Fibroblast of lung (primary cell): ENCODE results near the gene ATXN1L.

Experiments used
- EZH2 ChIP-seq: IDR thresholded peaks from 2 replicates; pipeline ENCODE4 v1.5.1; 2012; ENCODE audit warnings: low read length, control low read depth, mild to moderate bottlenecking; ENCODE audit errors: missing control alignments
- TF ChIP-seq, protein P1 (sequence below), 2 donors: IDR thresholded peaks in 1 of 2; conservative IDR thresholded peaks in 1 of 2; 1 replicate in 1 of 2; 2 replicates in 1 of 2; pipeline ENCODE4 v1.5.1; 2011 to 2012; ENCODE audit warnings: low read length in 2 of 2, control low read depth in 1 of 2, inconsistent platforms in 1 of 2, low read depth in 1 of 2, mild to moderate bottlenecking in 1 of 2

DNA sequence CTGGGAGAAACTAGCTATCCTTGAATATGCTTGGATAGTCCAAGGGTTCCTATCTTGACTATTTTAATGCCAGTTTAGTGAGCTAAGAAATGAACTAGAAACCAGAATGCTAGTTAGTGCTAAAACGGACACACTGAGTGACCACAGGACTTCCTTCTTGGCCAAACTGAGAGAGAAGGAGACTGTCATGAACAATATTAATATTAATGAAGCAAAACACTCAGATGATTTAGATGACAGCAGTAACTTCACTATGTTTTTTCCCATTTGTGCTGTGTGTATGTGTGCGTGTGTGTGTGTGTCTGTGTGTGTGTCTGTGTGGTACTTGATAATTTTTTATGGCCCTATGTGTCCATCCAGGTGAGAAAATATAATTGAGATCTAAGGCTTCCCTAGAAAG lies 2.2 kb upstream of the ATXN1L start:
- TF ChIP-seq, protein P1, sequence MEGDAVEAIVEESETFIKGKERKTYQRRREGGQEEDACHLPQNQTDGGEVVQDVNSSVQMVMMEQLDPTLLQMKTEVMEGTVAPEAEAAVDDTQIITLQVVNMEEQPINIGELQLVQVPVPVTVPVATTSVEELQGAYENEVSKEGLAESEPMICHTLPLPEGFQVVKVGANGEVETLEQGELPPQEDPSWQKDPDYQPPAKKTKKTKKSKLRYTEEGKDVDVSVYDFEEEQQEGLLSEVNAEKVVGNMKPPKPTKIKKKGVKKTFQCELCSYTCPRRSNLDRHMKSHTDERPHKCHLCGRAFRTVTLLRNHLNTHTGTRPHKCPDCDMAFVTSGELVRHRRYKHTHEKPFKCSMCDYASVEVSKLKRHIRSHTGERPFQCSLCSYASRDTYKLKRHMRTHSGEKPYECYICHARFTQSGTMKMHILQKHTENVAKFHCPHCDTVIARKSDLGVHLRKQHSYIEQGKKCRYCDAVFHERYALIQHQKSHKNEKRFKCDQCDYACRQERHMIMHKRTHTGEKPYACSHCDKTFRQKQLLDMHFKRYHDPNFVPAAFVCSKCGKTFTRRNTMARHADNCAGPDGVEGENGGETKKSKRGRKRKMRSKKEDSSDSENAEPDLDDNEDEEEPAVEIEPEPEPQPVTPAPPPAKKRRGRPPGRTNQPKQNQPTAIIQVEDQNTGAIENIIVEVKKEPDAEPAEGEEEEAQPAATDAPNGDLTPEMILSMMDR (conservative IDR thresholded peaks at IDR 0.05 in 1 of 2, IDR thresholded peaks at IDR 0.05 in 1 of 2; ENCODE audit: low read depth in 1 of 2, low read length in 2 of 2): no peak
- no peak for TF ChIP-seq EZH2
